ENCODE results near the gene CEBPZOS.
"Not testable (repeated sequence)": the region's sequence is repeated elsewhere in the genome, so short reads cannot be mapped to it uniquely, and the experiment has no call there.

Gene CEBPZOS

DNA sequence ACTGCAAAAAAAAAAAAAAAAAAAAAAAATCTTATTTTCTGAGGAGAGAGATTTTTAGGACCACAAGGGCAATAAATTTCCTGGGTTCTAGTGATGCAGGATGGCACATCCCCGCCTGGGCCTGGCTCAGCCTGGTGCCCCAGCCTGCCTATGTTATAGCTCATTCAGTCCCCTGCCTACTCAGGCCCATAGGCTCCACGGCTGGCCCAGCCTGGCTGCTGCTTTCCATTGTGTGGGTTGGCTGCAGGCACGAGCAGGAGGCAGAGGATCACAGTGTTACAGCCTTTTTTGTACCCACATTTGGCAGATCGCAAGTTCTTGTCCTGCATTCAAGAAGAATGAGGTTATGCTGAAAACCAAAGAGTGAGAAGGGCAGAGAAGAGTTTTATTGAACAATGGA lies 5.0 kb upstream of the CEBPZOS start:
- no peak for DNase-seq (ENCODE audit: low read depth, low spot score)

DNA sequence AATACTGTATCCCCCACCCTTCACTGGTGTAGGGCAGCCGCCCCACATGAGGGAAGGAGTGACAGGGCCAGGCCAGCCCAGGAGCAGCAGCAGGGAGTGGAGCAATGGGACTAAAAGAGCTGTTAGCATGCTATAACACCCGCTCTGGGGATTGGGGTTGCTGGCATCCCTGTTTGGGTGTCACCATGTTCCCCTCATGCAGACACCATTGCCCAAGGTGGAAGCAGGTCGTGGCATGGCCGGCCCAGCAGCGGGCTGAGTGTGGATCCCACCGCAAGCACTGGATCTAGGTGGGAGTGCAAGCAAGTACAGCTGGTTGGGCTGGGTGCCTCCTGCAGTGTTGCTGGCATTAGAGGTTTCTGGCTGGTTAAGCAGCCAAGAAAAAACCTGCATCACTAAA lies 4.5 kb upstream of the CEBPZOS start:
- no peak for DNase-seq (ENCODE audit: low read depth, low spot score)

DNA sequence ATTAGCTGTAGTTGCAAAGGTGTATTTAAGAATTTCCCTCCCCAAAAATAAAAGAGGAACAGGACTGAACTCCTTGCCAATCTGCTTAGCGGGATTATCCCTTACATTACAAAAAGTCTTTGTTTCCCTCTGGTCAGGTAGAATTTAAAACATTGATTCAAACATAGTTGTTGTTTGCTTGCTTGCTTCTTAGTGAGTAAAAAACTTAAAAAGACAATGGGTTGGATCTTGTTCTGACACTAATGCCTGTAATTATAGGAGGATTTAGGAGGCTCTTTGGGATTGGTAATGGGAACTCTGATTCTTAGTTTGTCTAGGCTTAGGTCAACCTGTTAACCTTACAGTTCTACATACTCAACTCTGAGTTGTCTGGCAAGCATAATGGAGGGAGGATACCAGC lies 3.7 kb upstream of the CEBPZOS start:
- no peak for DNase-seq (ENCODE audit: low read depth, low spot score)

DNA sequence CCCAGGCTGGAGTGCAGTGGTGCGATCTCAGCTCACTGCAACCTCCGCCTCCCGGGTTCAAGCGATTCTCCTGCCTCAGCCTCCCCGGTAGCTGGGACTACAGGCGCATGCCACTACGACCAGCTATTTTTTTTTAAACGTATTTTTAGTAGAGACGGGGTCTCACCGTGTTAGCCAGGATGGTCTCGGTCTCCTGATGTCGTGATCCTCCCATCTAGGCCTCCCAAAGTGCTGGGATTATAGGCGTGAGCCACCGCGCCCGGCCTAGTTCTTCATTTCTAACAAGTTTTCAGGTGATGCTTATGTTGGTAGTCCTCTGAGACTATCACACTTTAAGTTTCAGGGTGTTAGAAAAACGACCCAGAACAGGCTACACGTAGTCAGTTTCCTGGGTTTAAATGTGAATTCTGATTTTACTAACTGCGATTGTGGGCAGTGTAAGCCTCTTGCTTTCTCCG lies 405 bp upstream of the CEBPZOS start:
- DNase-seq (ENCODE audit: low read depth, low spot score), result not testable (repeated sequence)

DNA sequence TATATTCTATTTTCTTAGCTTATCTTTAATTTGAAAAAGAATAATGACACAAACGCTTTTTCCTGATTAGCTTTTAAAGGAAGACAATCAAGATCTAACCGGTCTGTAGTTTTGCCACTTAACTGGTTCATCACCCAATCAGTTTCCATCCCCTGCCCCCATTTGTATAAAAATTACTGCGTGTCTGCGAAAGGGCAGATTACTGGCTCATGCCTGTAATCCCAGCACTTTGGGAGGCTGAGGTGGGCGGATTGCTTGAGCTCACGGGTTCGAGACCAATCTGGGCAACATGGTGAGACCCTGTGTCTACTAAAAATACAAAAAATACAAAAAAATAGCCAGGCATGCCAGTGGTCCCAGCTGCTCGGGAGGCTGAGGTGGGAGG lies 2.4 kb downstream of the CEBPZOS start:
- no peak for DNase-seq (ENCODE audit: low read depth, low spot score)

DNA sequence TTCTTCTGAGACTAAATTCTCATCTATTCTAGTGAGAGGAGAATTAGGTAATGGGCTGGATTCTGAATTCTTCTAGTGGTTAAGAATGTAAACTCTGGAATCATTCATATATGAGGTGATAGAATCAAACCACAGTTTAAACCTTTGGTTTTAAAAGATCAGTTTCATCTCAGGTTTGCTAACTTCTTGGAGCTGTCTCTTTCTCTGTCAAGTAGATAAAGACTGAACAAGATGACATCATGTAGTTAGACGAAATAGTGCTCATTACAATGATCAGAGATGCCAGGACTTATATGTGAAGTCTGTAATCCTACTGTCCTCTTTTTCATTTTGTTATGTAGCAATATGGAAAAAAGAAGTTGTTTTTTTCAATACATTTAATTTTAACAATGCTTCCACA lies 4.9 kb downstream of the CEBPZOS start:
- no peak for DNase-seq (ENCODE audit: low read depth, low spot score)

DNA sequence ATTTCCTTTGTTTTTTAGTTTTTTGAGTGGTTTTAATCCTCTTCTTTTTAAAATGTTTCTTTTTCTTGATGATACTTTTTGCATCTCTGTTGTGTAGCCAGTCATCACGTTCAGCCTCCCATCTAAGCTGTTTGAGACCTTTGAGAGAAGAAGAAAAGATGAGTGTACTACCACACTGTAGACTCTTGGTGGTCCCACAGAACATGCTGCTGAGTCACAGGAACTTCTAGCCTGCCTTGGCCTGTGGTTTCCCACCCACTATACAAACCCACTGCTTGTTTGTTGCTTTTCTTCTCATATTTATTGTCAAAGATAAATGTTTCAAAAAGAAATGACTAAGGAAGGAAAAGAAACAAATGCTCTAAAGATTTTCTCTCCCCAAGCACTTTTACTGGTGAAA lies 5.5 kb downstream of the CEBPZOS start:
- no peak for DNase-seq (ENCODE audit: low read depth, low spot score)

DNA sequence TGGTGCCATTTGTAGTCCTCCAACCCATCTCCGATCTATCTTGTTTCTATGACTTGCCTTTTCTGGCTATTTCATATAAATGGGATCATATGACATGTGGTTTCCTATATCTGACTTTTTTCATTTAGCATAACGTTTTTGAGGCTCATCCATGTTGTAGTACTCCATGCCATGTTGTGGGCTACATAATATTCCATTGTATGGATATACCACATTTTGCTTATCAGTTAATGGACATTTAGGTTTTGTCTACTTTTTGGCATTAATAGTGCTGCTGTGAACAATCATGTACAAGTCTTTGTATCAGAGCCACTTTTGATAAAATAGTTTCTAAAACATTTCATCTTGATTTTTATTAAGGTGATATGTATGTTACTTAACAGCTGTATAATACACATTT lies 7.4 kb downstream of the CEBPZOS start:
- no peak for DNase-seq (ENCODE audit: low read depth, low spot score)

DNA sequence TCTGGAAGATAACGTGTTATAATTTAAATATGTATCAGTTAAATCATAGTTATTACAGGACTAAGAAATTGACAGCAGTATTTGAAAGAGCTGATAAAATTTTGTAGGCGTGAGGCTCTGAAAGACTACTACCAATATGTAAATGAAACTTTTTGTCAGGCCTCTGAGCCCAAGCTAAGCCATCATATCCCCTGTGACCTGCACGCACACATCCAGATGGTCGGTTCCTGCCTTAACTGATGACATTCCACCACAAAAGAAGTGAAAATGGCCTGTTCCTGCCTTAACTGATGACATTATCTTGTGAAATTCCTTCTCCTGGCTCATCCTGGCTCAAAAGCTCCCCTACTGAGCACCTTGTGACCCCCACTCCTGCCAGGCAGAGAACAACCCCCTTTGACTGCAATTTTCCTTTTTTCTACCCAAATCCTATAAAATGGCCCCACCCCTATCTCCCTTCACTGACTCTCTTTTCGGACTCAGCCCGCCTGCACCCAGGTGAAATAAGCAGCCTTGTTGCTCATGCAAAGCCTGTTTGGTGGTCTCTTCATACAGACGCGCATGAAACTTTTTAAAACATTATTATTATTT lies 8.9 kb downstream of the CEBPZOS start:
- not testable (repeated sequence) for DNase-seq (ENCODE audit: low read depth, low spot score)

DNA sequence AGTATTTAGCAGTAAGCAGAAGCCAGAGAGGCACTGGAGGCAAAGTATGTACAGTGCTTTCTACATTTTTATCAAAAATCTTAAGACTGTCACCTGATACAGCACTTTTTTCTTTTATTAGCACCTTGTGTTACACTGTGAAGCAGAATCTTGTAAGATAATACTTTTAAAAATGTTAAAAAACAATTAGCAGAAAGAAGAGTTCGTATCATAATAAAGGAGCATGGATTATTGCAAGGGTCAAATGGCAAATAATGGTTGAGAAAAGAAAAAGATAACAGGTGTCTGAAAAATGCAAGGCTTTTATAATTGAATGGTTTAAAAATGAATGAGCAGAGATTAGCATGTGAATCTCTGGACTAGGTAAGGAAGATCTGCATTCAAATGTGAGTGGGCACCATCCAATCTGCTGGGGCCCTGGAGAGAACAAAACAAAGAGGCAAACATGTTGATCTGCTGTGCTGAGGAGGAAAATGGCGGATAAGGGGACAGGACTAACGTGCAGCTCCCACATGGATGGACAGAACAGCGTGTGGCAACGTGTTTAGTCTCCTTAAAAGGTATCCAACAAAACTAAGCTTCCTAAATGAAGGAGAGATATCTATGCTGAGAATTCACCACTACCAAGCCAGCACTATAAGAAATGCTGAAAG lies 9.5 kb downstream of the CEBPZOS start:
- DNase-seq (ENCODE audit: low read depth, low spot score), result no peak

DNA sequence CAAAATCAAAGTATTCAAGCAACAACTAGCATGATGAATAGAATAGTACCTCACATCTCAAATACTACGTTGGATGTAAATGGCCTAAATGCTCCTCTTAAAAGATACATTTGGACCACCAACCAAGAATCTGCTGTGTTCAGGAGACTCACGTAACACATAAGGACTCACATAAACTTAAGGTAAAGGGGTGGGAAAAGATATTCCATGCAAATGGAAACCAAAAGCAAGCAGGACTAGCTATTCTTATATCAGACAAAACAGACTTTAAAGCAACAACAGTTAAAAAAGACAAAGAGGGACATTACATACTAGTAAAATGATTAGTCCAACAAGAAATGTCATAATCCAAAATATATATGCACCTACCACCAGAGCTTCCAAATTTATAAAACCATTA lies 10.5 kb downstream of the CEBPZOS start:
- not testable (repeated sequence) for DNase-seq (ENCODE audit: low read depth, low spot score)

DNA sequence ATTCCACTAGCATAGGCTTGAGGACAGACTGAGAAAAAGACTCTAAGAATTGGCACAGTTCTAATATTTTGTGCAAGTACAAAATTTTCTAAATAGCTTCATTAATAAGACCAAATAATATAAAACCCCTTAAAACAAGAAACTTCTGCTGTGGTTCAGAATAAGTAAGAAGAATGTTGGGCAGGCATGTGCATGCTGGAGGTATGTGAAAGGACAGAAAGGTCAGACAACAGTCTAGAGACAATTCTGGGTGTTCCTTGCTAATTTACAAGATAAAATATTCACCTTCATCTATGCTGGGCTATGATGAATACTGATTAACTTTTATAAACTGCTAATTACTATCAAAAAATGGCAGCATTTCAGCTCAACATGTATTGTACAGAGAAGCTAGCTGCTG lies 14.9 kb downstream of the CEBPZOS start:
- DNase-seq (ENCODE audit: low read depth, low spot score), result no peak

DNA sequence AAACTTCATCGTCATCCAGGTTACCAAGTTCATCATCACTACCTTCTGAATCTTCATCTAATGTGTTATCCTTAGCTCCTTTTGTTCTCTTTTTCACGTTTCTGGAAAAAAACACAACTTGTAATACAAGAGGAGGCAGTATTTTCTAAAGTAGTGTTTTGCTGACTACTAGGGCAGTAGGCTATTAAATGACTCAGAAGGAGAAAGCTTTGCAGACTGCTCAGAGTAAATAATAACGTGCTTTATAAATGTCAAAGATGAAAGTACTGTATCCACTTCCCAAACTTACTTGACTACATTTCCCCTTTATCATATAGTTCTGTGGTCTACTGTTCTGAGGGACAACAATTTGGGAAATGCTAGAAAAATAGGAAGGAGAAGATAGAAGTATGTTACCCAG lies 15.6 kb downstream of the CEBPZOS start:
- DNase-seq (ENCODE audit: low read depth, low spot score), result no peak

DNA sequence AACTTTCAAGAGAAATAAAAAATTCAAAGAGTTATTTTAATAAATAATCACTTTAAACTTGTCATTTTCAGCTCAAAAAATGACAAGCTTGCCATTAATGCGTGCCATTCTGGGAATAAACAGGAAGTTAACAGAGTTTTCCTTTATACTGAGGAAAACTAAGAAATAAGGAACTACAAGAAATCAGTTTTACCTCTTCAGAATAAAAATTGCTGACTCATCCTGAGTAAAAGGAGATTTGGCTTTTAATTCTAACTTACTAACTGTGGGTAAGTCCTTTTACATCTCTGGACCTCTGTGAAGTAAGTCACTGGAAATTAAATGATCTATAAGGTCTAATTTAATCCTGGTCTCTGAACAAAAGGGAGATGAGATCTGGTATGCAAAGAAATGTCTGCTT lies 19.0 kb downstream of the CEBPZOS start:
- DNase-seq (ENCODE audit: low read depth, low spot score), result no peak

DNA sequence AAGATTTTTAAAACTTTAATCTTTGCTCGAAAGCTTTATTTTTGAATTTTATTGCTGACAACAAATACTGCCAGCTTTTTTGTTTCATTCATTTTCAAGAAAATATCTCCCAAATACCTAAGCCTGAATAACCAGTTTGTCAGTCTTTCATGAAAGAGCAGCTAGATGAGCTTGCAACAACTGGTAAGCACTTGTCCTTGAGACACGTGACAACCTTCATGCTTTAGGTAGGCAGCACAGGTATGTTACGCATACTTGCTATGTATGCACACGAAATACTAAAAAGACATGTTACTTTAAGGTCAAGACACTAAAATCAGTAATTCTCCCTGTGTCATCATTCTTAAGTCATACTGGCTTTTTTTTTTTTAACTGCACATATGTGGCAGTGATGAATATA lies 22.8 kb downstream of the CEBPZOS start:
- no peak for DNase-seq (ENCODE audit: low read depth, low spot score)

DNA sequence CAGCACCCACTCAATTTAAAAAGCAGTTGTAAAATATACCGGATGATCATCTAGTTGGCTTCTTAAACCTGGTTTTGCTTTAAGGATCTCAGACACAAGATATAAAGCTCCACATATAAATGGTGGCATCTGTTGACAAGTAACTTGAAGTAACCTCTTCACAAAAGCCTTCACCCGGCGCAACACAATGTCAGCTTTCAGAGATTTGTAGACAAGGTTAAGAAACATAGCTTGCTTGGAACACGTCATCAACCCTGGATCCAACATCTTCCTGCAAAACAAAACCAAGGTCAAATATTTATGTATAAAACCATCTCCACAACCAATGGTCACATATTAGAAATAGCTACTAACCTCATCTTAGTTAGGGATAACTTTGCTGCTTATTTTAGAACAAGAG lies 26.8 kb downstream of the CEBPZOS start:
- DNase-seq (ENCODE audit: low read depth, low spot score), result no peak

DNA sequence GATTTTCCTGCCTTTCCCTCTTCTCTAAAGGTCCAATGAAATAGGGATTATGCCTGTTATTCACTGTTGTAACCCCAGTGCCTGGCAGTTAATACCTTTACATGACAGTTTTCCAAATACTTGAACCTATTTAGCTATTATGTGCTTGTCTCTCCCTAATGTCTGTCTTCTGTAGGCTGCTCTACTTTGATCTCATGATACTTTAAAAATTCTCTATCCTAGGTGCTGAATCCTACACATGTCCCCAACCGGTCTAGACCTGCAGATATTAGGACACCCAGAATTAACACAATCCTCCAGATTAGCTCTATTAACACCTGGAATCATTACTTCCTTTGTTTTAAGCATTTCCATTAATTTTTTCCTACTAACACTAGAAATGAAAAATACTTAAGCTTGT lies 27.8 kb downstream of the CEBPZOS start:
- no peak for DNase-seq (ENCODE audit: low read depth, low spot score)

DNA sequence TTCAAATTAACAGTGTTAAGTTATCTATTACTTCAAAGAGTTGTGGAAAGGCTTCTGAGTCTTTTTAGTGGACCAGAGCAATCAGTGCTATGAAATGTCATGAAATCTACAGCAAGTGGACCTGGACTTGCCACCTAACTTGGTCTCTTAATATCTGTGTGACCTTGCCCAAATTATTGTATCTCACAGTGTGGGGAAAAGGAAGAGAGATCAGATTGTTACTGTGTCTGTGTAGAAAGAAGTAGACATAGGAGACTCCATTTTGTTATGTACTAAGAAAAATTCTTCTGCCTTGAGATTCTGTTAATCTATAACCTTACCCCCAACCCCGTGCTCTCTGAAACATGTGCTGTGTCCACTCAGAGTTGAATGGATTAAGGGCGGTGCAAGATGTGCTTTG lies 28.8 kb downstream of the CEBPZOS start:
- DNase-seq (ENCODE audit: low read depth, low spot score), result not testable (repeated sequence)

DNA sequence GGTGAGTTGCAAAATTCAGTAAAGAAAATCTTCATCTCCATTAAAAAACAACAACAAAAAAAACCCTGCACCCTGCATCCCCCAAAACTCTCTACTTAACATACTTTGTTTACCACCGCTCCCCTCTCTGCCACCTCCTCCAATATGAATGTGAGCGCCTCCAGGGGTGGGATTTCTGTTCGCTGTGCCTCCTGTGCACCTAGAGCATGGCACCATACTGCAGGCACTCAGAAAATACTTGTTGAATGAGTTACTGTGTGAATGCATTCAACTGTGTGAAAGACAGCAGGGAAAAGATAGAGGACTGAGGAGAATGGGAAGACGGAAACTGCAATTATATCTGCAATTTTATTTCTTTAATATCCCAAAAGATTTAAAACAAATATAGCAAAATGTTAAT lies 30.6 kb downstream of the CEBPZOS start:
- DNase-seq (ENCODE audit: low read depth, low spot score), result no peak

DNA sequence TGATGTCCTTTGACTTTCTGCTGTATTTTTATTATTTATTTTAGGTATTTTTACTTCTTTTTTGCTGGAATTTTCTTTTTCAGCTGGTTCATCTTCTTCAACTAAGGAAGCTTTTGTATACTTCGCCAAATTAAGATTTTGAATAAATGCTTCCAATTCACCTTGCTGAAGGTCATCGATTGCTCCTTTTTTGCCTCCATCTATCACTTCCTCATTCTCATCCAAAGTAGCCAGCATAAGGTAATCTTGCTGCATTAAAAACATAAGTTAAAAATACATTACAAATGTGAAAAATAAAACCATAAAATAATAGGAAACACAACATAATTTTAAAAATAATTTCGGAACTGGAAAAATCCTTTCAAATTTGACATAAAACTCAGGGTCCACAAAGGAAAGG lies 32.5 kb downstream of the CEBPZOS start:
- DNase-seq (ENCODE audit: low read depth, low spot score), result no peak

DNA sequence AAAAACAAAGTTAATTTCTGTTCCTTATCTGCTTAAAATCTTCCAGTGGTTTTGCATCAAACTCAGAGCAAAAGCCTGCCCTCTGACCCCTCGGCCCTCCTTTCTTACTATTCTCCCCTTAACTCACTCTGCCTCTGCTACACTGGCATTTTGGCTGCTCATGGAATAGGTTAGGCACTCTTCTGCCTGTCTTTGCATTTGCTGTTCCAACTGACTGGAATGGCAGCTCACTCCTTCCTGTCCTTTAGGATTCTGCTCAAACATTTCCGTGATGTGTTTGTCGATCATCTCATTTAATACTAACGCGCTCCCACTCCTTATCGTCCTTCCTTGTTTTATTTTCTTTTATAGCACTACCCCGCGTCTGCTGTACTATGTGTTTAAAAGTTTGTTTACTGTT lies 34.3 kb downstream of the CEBPZOS start:
- DNase-seq (ENCODE audit: low read depth, low spot score), result no peak

DNA sequence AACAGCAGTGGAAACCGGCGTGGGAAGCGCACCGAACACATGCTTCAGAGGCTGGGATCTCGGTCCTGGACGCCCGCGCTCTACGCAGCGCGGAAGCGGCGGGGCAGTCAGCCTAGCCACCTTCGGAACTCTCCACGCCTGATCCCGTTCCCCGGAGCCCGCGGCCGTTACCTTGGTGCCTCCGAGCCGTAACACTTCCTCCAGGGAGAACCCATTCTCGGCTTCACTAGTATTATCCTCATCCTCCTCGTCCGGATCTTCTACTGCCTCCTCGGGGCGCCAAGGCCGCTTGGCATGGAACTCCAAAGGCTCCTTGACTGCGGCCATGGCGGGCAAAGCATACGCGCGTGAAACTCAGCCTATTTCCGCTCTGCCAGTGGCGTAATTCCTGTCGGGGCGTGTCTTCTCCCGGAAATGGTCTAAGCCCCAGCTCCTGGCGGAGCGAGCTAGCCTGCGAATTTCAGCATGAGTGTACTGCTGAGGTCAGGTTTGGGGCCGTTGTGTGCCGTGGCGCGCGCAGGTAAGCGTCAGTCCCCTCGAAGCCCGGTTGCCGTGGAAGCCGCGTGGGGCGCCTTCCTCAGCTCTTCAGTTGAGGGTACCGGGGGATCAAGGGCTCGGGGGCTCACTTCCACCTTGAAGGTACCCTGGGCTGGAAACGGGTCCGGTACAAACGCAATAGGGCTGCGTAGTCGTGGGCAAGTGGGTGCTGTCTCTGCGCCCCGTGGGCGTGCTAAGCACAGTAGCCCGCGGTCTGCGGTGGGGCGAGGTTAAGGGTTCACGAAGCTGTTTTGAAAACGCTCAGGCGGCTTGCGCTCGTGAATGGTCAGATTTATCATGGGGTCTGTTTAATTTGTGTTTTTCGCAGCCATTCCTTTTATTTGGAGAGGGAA lies 35.2 kb downstream of the CEBPZOS start, which contains the start of the genes CEBPZ and NDUFAF7:
CEBPZ (minus strand) TSS at position 356 of the 890 bp plus-strand sequence; CDS start at position 327, 29 bp downstream.
NDUFAF7 (plus strand) TSS at position 418 of the 890 bp plus-strand sequence; CDS start at position 466, 48 bp downstream.
- peak; percentile 68 for DNase-seq (ENCODE audit: low read depth, low spot score)
